GM18951 (cell line): ENCODE measurements around the gene VARS1.
"Not testable (repeated sequence)": the region's sequence is repeated elsewhere in the genome, so short reads cannot be mapped to it uniquely, and the experiment has no call there.

Source experiments
- POLR2A ChIP-seq: IDR thresholded peaks from 4 replicates; pipeline ENCODE4 v1.6.1; 2011; ENCODE audit warnings: mild to moderate bottlenecking; ENCODE audit not compliant: insufficient read length, insufficient read depth; ENCODE audit errors: extremely low read depth
- in situ Hi-C: fragments of 300-500 bp; cut with MboI; formaldehyde crosslinking; loops from one replicate; pipeline ENCODE4 v1.12.0; 2022; ENCODE audit warnings: low sequenced_read_pairs, mixed read lengths, inconsistent platforms; ENCODE audit not compliant: unreplicated experiment

The VARS1 gene

GRCh38 chr6:31794294-31794865 is 1.2 kb downstream of the VARS1 start:
- no peak for TF ChIP-seq POLR2A
- in situ Hi-C loops: no loop called here

- in situ Hi-C loops: not testable (repeated sequence)
Observed at GRCh38 chr6:31793927-31794245, 1.7 kb downstream of the VARS1 start.

- in situ Hi-C loops: no loop called here
- TF ChIP-seq POLR2A: no peak
Observed at GRCh38 chr6:31792761-31793171, 2.8 kb downstream of the VARS1 start.

GRCh38 chr6:31792090-31792374 is 3.5 kb downstream of the VARS1 start:
- in situ Hi-C loops: no loop called here

GRCh38 chr6:31791324-31792089 is 4.0 kb downstream of the VARS1 start:
- in situ Hi-C loops: no loop called here
- no peak for TF ChIP-seq POLR2A

More at GRCh38 chr6:31792090-31792374, 3.5 kb downstream of the VARS1 start:
- no peak for TF ChIP-seq POLR2A

GRCh38 chr6:31785475-31785874 is 10.1 kb downstream of the VARS1 start:
- no peak for TF ChIP-seq POLR2A
- in situ Hi-C loops: no loop called here

GRCh38 chr6:31784098-31784925 is 11.2 kb downstream of the VARS1 start:
- in situ Hi-C loops: no loop called here
- TF ChIP-seq POLR2A: no peak

GRCh38 chr6:31782126-31782855 is 13.3 kb downstream of the VARS1 start:
- no peak for TF ChIP-seq POLR2A
- in situ Hi-C loops: no loop called here

- in situ Hi-C loops: no loop called here
- TF ChIP-seq POLR2A: no peak
Observed at GRCh38 chr6:31781244-31782125, 14.1 kb downstream of the VARS1 start.

GRCh38 chr6:31780507-31781243 is 14.9 kb downstream of the VARS1 start:
- in situ Hi-C loops: no loop called here
- TF ChIP-seq POLR2A: no peak

GRCh38 chr6:31779908-31780307 is 15.6 kb downstream of the VARS1 start:
- no peak for TF ChIP-seq POLR2A
- in situ Hi-C loops: no loop called here
